Natural killer cell (primary cell): ENCODE results near the gene PDE6B. TPM values are rescaled to one million over a fixed set of nuclear protein-coding genes. Genes with fewer than 3 reads are reported as not detected.

ENCODE experiments used
- ATAC-seq, 3 donors: fragments of 150-1000 bp in 2 of 3; fragments of 200-7000 bp in 1 of 3; cut with Tn5 transposase; 1 replicate in 1 of 3; 2 replicates in 2 of 3; pipeline ENCODE4 v1.10.0; 2021; ENCODE audit warnings: mild to moderate bottlenecking in 2 of 3, moderate library complexity in 2 of 3
- DNase-seq, 2 donors: peaks; one replicate each; pipeline versions ENCODE4 v3.0.0 to v3.0.0-alpha.2; 2013 to 2021; ENCODE audit warnings: mixed read lengths in 1 of 2
- H3K27ac ChIP-seq: one replicate; pipeline ENCODE4 v1.5.1; 2013; ENCODE audit warnings: mild to moderate bottlenecking, low read length
- H3K27me3 ChIP-seq: one replicate; pipeline ENCODE4 v1.6.1; 2013; ENCODE audit warnings: low read length; ENCODE audit not compliant: control insufficient read depth, insufficient read depth
- H3K36me3 ChIP-seq: one replicate; pipeline ENCODE4 v1.6.1; 2013; ENCODE audit warnings: low read length; ENCODE audit not compliant: control insufficient read depth, insufficient read depth
- H3K4me1 ChIP-seq: one replicate; pipeline ENCODE4 v1.6.1; 2013; ENCODE audit warnings: low read length; ENCODE audit not compliant: control insufficient read depth, insufficient read depth
- H3K4me3 ChIP-seq: one replicate; pipeline ENCODE4 v1.5.1; 2013; ENCODE audit warnings: low read length
- H3K9me3 ChIP-seq: one replicate; pipeline ENCODE4 v1.6.1; 2013; ENCODE audit warnings: low read length; ENCODE audit not compliant: control insufficient read depth, insufficient read depth
- H3K27ac Mint-ChIP-seq, 2 donors: one replicate each; pipeline ENCODE4 v1.8.0; 2022; ENCODE audit warnings: mild to moderate bottlenecking in 2 of 2, mixed read lengths in 2 of 2, moderate library complexity in 1 of 2
- H3K27me3 Mint-ChIP-seq, 2 donors: one replicate each; pipeline ENCODE4 v1.8.0; 2022; ENCODE audit warnings: low read depth in 2 of 2, mixed read lengths in 2 of 2
- H3K36me3 Mint-ChIP-seq: one replicate; pipeline ENCODE4 v1.8.0; 2022; ENCODE audit warnings: mixed read lengths
- H3K4me1 Mint-ChIP-seq, 2 donors: one replicate each; pipeline ENCODE4 v1.8.0; 2022; ENCODE audit warnings: mixed read lengths in 2 of 2
- H3K4me3 Mint-ChIP-seq: one replicate; pipeline ENCODE4 v1.8.0; 2022; ENCODE audit warnings: mild to moderate bottlenecking, moderate library complexity, mixed read lengths
- H3K9me3 Mint-ChIP-seq, 2 donors: one replicate each; pipeline ENCODE4 v1.8.0; 2022; ENCODE audit warnings: mixed read lengths in 2 of 2
- CTCF ChIP-seq: fragments of 200-600 bp; IDR thresholded peaks from one replicate; pipeline ENCODE4 v1.8.0; 2022; ENCODE audit warnings: antibody characterized with exemption
- WGBS: methylation state at CpG from one replicate; pipeline ENCODE4 v1.1.7; 2013; ENCODE audit warnings: missing lambda C conversion rate; ENCODE audit not compliant: insufficient coverage; 5-methylcytosine and 5-hydroxymethylcytosine counted together
- intact Hi-C: fragments of 100-400 bp; cut with micrococcal nuclease; formaldehyde crosslinking; loops from one replicate; pipeline ENCODE4 v1.14.2; 2022
- total RNA-seq, 4 donors: library from RNA; stranded (reverse); fragments of 120-200 nt in 1 of 4; gene quantifications; one replicate each; pipeline versions ENCODE4 v1.2.3 to v1.2.4, GENCODE V29; 2013 to 2022

PDE6B gene
- total RNA-seq, 3 donors from 2014 or later (not counting 1 experiment from before 2014, with no cell fraction given): 15.8 to 18.8 (median 17.2) TPM

GRCh38 chr4:710916-711315 lies 85.5 kb downstream of the PDE6B start:
- Histone ChIP-seq H3K27ac (no peak overlapping the region), H3K27me3 (no peaks in the 10 kb centered on the region), H3K4me1 (peaks cover 34% of the 10 kb centered on the region), H3K4me3 (no peak overlapping the region), H3K36me3 (no peaks in the 10 kb centered on the region), H3K9me3 (no peaks in the 10 kb centered on the region)
- Mint-ChIP-seq H3K27ac (no peak overlapping the region), H3K36me3 (no peaks in the 10 kb centered on the region), H3K9me3 (no peaks in the 10 kb centered on the region), H3K4me1 (peaks cover 24 to 53% of the 10 kb centered on the region in 2 donors), H3K4me3 (no peak overlapping the region), H3K27me3 (no peaks in the 10 kb centered on the region)
- TF ChIP-seq CTCF: no peak
- 94% methylated on average over 13 of the region's 13 CpGs for WGBS
- no peak for DNase-seq
- no peak for ATAC-seq
- intact Hi-C loops: no loop called here

GRCh38 chr4:712093-712492 lies 86.7 kb downstream of the PDE6B start:
- no peaks in the 10 kb centered on the region for H3K27me3 Mint-ChIP-seq
- H3K4me1 Mint-ChIP-seq: peaks cover 24 to 53% of the 10 kb centered on the region in 2 donors

GRCh38 chr4:712916-713632 lies 87.7 kb downstream of the PDE6B start:
- intact Hi-C loops: no loop called here
- no peaks in the 10 kb centered on the region for H3K27me3 Mint-ChIP-seq
- no peaks in the 10 kb centered on the region for H3K36me3 ChIP-seq
- WGBS: 51% methylated on average over 8 of the region's 9 CpGs
- no peaks in the 10 kb centered on the region for H3K36me3 Mint-ChIP-seq
- ATAC-seq: no peak
- no peak for DNase-seq
- no peaks in the 10 kb centered on the region for H3K27me3 ChIP-seq
- H3K9me3 Mint-ChIP-seq: no peaks in the 10 kb centered on the region
- no peak overlapping the region for H3K4me3 ChIP-seq
- H3K9me3 ChIP-seq: no peaks in the 10 kb centered on the region
- H3K4me3 Mint-ChIP-seq: no peak overlapping the region
- no peak overlapping the region for H3K27ac ChIP-seq
- H3K4me1 ChIP-seq: peaks cover 22% of the 10 kb centered on the region
- peak overlapping the region; percentile 64 to 65 for H3K27ac Mint-ChIP-seq
- TF ChIP-seq CTCF: no peak
- peaks cover 32 to 60% of the 10 kb centered on the region in 2 donors for H3K4me1 Mint-ChIP-seq

More at GRCh38 chr4:712093-712492, 86.7 kb downstream of the PDE6B start:
- Histone ChIP-seq H3K36me3 (no peaks in the 10 kb centered on the region), H3K4me3 (no peak overlapping the region), H3K27me3 (no peaks in the 10 kb centered on the region), H3K9me3 (no peaks in the 10 kb centered on the region), H3K4me1 (peaks cover 25% of the 10 kb centered on the region), H3K27ac (no peak overlapping the region)
- ATAC-seq: no peak
- intact Hi-C loops: no loop called here
- WGBS: 86% methylated on average over 3 of the region's 3 CpGs
- Mint-ChIP-seq H3K9me3 (no peaks in the 10 kb centered on the region), H3K27ac (peak overlapping the region in 1 of 2 donors; percentile 64), H3K36me3 (no peaks in the 10 kb centered on the region), H3K4me3 (no peak overlapping the region)
- no peak for TF ChIP-seq CTCF
- DNase-seq: no peak

- peaks cover 16% of the 10 kb centered on the region for H3K4me1 ChIP-seq
- TF ChIP-seq CTCF: no peak
- DNase-seq: no peak
- WGBS: 94% methylated on average over 18 of the region's 18 CpGs
- no peaks in the 10 kb centered on the region for H3K27me3 ChIP-seq
- no peaks in the 10 kb centered on the region for H3K9me3 ChIP-seq
- ATAC-seq: no peak
- H3K27ac Mint-ChIP-seq: peak overlapping the region; percentile 68
- no peaks in the 10 kb centered on the region for H3K36me3 ChIP-seq
- H3K9me3 Mint-ChIP-seq: no peaks in the 10 kb centered on the region
- peaks cover 29 to 59% of the 10 kb centered on the region in 2 donors for H3K4me1 Mint-ChIP-seq
- H3K4me3 Mint-ChIP-seq: no peak overlapping the region
- H3K27ac ChIP-seq: no peak overlapping the region
- no peak overlapping the region for H3K4me3 ChIP-seq
- intact Hi-C loops: no loop called here
- H3K27me3 Mint-ChIP-seq: no peaks in the 10 kb centered on the region
- H3K36me3 Mint-ChIP-seq: no peaks in the 10 kb centered on the region
Observed at GRCh38 chr4:714087-714486, 88.7 kb downstream of the PDE6B start.
